ENCODE data around the gene KLHDC4.
"Not testable (repeated sequence)": the region's sequence is repeated elsewhere in the genome, so short reads cannot be mapped to it uniquely, and the experiment has no call there.

The KLHDC4 gene

DNA sequence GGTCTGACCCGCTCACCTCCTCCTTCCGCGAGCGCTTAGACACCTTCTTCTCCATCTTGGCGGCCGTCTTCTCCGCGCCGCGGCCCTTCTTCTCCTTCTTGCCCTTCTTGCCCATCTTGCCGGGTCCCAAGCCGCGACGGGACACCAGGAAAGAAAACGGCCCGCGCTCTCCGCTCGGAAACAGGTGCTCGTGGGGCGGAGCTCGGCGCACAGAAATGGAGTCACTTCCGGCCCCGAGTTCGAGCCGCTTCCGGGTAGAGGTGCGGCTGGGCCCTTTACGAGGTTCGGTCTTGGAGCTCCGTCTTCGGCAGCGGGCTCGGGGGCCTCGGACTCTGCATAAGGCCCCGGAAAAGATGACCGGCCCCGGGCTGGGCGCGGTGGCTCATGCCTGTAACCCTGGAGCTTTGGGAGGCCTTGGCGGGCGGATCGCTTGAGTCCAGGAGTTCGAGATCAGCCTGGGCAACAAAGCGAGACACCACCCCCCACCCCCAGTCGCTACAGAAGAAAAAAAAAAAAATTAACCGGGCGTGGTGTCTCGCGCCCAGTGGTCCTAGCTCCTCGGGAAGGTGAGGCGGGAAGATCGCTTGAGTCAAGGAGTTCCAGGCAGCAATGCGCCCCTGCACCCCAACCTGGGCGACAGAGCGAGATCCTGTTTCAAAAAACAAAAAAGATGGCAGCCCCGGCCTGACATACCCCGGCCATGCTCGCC, at the start of gene KLHDC4:
Gene KLHDC4 (minus strand): TSS at position 211 of the 709 bp plus-strand sequence. CDS start 96 bp downstream, at position 115.
- peak within 1 kb of the TSS; percentile 74 to 100 (median 90) for H3K4me3 ChIP-seq
- H3K27ac ChIP-seq = peak within 1 kb of the TSS; percentile 63 to 96 (median 90)

DNA sequence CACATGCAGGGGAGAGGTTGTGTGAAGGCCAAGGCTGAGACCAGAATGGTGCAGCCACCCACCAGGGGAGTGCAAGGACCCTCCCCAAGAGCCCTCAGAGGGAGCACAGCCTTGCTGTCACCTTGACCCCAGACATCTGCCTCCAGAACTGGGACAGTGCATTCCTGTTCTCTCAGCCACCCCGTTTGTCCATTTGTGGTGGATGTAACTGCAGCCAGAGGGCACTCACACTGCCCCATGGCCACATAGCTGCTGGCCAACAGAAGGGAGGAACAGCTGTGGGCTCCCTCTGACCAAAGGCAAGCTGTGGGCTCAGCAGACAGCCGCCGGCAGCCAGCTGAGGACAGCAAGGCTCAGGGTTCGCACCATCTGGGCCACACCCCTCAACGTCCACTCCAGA, 49.8 kb upstream of the KLHDC4 start:
- Histone ChIP-seq H3K27ac (no peak overlapping the region), H3K4me3 (no peak overlapping the region)

DNA sequence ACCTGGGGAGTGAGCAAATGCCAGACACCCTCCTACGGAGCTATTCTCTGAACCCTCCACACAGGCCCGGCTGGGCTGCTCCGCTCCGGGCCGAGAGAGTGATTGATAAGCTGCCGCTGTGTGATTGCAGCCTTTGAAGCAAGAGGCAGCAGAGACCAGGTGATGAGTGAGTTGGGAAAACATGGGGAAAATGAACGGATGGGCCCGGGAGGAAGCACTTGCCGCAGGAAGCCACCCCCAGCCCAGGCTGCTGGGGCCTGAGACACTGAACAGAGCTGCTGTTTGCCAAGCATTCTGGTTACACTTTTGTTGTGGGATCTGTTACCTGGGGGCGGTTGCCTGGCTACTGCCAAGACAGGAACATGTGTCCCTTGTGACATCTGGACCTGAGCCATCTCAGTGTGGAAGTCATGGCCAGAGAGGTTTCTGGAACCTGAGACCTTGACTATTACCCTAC, 46.4 kb upstream of the KLHDC4 start:
- Histone ChIP-seq H3K4me3 (no peak overlapping the region), H3K27ac (no peak overlapping the region)

DNA sequence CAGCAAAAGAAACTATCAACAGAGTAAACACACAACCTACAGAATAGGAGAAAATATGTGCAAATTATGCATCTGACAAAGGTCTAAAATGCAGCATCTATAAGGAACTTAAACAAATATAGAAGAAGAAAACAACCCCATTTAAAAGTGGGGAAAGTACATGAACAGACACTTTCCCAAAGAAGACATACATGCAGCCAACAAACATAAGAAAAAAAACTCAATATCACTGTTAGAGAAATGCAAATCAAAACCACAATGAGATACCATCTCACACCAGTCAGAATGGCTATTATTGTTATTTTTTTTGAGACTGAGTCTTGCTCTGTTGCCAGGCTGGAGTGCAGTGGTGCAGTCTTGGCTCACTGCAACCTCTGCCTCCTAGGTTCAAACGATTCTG, 45.7 kb upstream of the KLHDC4 start:
- H3K4me3 ChIP-seq, H3K27ac ChIP-seq: not testable (repeated sequence)

DNA sequence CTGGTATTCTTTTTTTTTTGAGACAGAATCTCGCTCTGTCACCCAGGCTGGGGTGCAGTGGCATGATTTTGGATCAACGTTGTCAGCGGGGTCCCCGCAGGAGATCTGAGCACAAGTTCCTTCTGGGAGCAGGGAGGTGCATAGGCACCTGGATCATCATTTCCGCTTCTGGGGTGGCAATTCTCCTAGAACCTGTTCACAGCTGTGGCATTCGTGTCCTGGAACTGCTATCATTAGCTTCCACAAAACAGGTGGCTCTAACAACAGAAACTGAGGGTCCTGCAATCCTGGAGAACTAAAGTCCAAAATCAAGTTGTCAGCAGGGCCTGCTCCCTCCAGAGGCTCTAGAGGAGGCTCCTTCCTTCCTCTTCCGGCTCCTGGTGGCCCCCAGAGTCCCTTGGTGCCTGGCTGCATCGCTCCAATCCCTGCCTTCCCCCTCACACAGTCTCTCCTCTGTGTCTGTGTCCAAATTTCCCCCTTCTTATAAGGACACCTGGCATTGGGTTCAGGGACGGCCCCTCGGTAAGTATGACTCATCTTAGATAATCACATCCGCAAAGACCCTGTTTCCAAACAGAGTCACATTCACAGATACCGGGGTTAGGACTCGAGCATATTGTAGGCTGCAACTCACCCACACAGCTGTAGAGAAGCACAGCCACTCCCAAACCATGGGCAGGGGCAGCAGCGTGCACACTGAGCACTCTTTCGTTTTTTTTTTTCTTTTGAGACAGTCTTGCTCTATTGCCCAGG, 43.5 kb upstream of the KLHDC4 start:
- Histone ChIP-seq H3K4me3 (no peak overlapping the region), H3K27ac (peak overlapping the region in 1 of 21 experiments; percentile 14)

DNA sequence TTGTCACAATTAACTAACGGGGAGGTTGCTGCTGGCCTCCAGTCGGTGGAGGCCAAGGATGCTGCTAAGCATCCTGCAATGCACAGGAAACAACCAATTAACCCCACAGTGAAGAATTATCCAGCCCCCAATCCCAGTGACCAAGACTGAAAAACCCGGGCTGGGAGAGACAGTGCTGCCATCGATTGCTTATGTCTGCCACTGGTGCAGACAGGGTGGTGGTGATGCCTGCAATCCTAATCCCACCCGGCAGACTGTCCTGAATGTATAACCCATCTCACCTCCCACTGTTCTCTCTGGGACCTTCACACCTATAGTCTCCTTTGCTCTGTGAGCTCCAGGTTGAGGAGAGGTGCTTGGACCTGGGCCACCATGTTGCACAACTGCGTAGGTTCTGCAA, 42.3 kb upstream of the KLHDC4 start:
- H3K27ac ChIP-seq = no peak overlapping the region

DNA sequence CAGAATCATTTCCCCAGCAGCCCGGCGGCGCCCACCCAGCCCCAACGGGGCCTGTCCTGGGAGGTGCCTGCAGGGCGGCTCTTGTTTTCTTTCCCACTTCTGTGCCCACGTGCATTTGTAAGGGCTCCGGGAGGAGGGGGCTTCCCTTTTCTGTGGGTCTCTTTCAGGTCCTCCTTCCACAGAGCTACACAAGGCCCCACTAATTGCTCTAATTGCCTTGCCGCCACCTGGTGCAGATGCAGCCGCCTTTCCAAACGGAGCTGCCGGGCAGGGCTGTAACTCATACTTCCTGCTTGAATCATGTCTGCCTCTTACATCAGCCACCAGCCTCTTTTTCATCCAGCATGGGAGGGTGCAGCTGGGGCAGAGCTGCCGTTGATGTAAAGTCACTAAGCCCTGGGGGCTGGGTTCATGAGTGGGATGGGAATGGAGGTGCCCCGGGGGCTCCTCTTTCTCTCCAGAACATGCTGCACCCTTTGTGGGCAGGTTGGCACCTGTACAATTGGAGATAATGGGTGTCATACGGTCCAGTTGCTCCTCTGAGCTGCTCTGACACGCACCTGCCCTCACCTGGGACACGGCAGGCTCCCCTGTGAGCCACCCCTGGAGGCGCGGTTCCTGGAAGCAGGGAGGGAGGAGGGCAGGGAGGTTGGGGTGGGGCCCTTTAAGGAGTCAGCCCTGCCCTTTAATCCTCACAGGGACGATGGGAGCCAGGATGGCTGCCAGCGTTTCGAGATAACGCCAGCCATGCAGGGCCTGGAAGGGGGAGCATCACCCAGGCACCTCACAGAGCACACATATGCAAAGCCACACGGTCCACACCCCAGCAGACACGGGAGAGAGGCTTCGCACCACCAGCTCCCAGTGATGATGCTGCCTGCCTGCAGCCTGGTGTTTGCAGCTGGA, 41.1 kb upstream of the KLHDC4 start:
- Histone ChIP-seq H3K27ac (peak overlapping the region in 20 of 21 experiments; percentile 28 to 90 (median 66)), H3K4me3 (peak overlapping the region in 5 of 7 experiments; percentile 9 to 35 (median 14))

More for the DNA sequence above, 42.3 kb upstream of the KLHDC4 start:
- H3K4me3 ChIP-seq = no peak overlapping the region

DNA sequence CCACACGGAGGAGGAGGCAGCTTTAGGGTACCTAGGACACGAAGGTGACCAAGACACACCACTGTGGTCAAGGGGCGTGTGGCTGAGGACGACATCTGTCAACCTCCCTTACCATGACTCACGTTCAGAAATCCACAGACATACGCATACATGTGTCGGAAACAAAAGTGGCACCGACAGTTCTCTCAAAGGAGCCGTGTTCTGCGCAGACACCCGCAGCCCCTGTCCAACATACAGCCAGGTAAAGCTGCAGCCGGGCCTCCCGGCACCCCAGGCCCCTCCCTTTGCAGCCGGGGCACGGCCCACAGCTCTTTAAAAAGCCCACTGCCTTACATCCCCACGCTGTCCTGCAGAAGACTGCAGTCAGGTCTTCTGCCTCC, 40.5 kb upstream of the KLHDC4 start:
- peak overlapping the region in 5 of 7 experiments; percentile 9 to 35 (median 14) for H3K4me3 ChIP-seq
- H3K27ac ChIP-seq = peak overlapping the region in 20 of 21 experiments; percentile 28 to 90 (median 66)

DNA sequence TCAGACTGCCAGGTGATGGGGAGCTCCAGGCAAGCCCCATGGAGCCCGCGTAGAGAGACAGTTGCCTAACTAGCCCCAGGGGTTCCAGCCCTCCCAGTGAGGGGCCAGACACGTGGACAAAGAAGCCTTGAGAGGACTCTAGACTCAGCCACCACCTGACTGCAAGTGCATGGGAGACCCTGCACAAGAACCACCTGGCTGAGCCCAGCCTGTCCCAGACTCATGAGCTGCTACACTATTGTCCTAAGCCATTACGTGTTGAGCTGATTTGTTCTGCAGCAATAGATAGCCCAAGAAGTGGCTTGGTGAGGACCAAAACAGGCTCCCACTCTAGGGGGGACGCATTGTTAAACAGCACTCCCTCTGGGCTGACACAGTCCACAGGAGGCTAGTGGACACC, 37.6 kb upstream of the KLHDC4 start:
- no peak overlapping the region for H3K4me3 ChIP-seq
- peak overlapping the region in 1 of 21 experiments; percentile 5 for H3K27ac ChIP-seq

DNA sequence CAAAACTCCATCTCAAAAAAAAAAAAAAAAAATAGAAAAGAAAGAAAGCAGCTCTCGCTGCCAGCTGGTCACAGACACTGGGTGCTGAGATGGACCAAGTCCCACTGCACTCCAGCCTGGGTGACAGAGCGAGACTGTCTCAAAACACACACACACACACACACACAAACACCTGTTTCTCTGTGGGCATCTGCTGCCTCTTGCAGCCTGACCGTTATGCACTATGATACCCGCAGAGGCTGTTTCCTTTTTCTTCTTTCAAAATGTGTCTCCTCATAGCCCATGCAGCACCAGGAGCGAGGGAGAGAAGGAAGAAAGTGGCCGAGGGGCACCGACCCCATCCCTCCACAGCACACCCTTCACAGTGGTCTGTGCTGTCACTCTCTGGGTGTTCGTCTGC, 36.9 kb upstream of the KLHDC4 start:
- H3K4me3 ChIP-seq = no peak overlapping the region
- peak overlapping the region in 1 of 21 experiments; percentile 5 for H3K27ac ChIP-seq

DNA sequence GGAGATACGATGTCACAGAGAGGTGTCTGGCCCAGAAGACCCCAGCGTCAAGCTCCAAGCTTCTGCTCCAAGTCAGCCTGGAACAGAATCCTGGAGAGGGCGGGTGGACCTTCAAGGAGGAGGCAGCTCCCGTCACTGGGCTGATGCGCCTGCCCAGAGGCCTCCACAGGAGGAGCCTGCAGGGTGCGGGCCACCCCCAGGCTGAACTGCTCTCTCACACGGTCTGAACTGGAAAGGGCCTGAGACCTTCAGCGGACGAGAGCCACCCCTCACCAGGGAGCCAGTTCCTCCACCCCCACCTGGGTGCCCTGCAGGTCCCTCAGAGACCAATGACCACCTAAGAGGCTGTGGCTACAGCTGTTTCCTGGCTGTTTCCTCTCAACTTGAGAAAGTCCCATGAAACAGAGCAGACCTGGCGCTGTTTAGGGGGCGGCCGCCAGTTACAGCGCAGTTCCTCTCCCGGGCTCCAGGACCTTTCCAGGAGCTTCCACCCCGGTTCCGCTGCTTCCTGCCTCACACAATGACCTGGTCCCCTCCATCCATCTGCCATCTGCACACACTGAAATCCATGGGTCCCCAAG, 36.0 kb upstream of the KLHDC4 start:
- H3K4me3 ChIP-seq = no peak overlapping the region
- no peak overlapping the region for H3K27ac ChIP-seq

DNA sequence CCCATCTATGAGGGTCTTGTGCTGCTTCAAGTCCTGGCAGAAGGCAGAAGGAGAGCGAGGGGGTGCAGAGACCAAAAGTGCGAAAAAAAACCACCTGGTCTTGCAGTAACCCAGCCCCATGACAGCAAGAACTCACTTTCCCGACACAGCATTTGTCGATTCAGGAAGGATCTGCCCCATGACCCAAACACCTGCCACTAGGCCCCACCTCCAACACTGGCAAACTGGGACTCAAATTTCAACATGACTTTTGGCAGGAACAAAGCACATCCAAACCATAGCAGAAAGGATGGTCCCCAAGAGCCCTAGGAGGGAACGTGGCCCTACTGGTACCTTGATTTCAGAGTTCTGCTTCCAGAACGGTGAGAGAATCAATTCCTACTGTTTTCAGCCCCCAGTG, 34.7 kb upstream of the KLHDC4 start:
- Histone ChIP-seq H3K27ac (no peak overlapping the region), H3K4me3 (no peak overlapping the region)

DNA sequence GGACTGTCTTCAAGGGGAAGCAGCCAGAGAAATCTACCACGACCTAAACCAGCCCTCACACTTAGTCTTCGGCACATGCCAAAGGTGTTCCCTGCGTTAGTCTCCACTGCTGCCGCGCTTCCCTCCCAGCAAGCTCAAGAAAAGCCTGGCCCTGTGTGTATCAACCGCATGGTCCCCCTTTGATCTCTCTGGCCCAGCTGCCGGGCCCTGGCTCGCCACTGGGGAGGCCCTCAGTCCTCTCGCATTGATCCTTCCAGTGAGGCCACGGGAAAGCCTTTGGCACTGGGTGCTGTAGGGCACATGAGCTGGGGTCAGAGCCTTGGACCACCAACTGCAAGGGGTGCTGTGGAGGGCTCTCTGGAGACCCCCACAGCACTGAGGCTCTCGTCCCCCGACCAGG, 29.6 kb upstream of the KLHDC4 start:
- no peak overlapping the region for H3K27ac ChIP-seq

DNA sequence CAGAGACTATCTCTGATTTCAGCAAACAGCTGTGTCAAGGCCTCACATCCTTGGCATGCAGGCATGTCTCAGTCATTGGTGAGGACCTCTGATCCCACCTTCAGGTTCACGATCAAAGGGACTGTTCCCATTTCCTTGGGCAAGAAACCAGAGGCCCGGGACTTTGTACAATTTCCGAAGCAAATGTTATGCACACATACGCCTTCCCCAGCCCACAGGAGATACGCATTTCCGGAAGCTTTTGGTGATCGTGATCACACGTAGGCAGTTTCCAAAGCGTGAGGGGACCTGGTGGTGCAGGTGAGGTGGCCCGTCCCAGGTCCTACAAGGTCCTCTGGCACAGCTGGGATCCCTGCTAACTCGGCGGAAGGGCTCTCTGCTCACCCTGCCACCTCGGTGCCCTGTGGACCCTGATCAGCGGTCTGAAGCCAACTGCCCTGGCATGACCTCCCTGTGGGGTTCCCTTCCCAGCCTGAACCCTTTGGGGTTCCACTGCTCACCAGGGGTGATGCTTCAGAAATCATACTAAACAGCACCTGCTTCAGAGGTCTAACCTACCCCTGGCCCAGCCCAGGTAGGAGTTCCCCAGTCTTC, 28.8 kb upstream of the KLHDC4 start:
- no peak overlapping the region for H3K4me3 ChIP-seq
- H3K27ac ChIP-seq = no peak overlapping the region

More for the DNA sequence above, 29.6 kb upstream of the KLHDC4 start:
- H3K4me3 ChIP-seq = no peak overlapping the region

DNA sequence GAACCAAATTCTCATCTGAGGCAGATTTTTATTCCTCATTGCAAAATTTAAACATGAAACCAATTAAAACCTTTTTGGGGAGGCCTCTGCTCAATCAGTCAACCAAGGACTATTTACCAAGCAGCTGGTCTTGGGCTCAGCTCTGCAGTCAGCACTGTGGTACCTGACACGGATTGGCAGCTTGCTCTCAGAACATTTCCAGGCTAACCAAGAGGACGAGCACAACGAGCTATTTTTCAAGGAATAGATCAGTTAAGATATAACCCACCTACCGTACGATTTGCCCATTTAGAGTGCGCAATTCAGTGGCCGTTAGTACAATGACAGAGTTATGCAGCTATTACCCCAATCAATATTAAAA, 26.4 kb upstream of the KLHDC4 start:
- Histone ChIP-seq H3K4me3 (no peak overlapping the region), H3K27ac (no peak overlapping the region)

DNA sequence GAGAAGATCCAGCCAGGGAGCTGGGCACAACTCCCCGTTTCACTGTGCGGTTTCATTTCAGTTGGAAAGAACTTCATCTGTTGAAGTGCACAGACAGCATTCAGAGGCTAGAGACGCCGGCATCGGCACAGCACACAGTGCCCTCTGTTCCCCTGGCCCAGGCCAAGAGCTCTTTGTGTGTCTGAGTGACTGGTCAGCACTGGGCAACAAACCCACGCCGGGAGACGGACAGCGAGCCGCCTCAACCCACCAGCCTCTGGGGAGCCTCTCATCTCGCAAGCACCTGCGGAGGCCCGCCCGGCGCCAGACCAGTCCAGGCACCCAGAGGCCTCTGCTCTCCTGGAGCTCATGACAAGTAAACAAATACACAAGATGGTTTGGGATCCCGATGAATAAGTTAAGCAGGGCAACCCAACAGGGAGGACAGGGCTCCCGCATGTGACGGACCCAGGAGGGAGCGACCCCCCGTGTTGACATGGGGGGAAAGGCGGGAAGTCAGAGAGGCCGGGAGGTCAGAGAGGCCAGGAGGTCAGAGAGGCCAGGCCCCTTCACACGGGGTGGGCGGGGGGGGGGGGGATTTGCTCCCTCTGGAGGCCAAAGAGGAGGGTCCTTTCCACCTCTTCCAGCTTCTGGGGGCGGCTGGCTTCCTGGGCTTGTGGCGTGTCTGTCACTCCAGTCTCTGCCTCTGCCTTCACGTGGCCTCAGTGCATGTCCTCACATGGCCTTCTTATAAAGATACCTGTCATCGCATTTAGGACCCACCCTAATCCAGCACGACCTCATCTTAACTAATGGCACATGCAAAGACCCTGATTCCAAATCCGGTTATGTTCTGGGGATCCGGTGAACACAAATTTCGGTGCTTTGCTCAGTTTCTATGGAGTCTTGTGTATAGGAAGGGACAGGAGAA, 25.8 kb upstream of the KLHDC4 start:
- Histone ChIP-seq H3K4me3 (no peak overlapping the region), H3K27ac (peak overlapping the region in 11 of 21 experiments; percentile 7 to 82 (median 56))

DNA sequence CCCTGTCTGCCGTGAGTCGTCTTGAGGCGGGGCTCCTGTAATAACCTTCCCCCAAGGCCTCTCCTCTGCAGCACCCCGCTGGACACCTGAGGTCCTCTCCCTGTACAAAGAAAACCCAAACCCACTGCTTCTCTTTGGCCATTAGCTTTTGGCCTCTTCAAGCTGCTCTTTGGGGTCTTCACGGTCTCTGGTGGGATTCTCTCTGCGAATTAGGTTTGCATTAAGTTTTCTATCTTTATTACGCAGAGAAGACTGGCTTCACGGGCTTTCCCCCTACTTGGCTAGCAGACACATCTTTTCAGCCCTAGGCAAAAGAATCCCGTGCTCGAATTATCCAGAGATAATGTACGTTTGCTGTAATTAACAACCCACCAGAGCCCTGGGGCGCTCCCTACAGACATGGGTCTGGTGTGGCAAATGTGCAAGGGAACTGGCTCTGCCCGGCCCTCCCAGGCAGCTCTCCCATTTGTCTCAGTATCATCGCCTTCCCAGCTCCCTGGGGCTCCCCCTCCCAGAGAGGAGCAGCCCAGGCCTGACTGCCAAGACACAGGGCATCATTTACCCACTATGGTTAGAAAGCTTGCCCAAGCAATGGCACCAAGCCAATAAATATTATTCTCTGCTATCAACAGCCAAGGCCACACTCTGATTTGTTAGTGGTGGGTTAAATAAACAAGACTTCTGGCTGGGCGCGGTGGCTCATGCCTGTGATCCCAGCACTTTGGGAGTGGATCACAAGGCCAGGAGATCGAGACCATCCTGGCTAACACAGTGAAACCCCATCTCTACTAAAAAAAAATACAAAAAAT, 24.7 kb upstream of the KLHDC4 start:
- Histone ChIP-seq H3K4me3 (no peak overlapping the region), H3K27ac (peak overlapping the region in 17 of 21 experiments; percentile 7 to 82 (median 58))
